OCI-LY7 (cell line): ENCODE results near the gene OR2A7. TPM values are rescaled to one million over a fixed set of nuclear protein-coding genes. Genes with fewer than 3 reads are reported as not detected.
"Not testable (repeated sequence)": the region's sequence is repeated elsewhere in the genome, so short reads cannot be mapped to it uniquely, and the experiment has no call there.

Source experiments
- BruUV-seq: library from RNA; stranded (reverse); fragments of 400-500 nt; replicated peaks from 2 replicates; lab custom pipeline; 2021; lab: Mats Ljungman, UMichigan
- CTCF ChIA-PET: fragments of 300-600 bp; sonication (Branson Sonifier 250); formaldehyde crosslinking; loops from one replicate; lab custom pipeline; 2022; ENCODE audit warnings: antibody characterized with exemption; ENCODE audit not compliant: unreplicated experiment; lab: Charles Lee
- POLR2A ChIA-PET: fragments of 300-600 bp; sonication (Branson Sonifier 250); formaldehyde crosslinking; loops from one replicate; lab custom pipeline; 2022; ENCODE audit warnings: antibody characterized with exemption; lab: Charles Lee
- DNase-seq: peaks from one replicate; pipeline ENCODE4 v3.0.0-alpha.2; 2015; ENCODE audit warnings: low spot score
- H2AFZ ChIP-seq: fragments of 200-600 bp; sonication (generic), shearing (Covaris generic); 2 replicates; pipeline ENCODE4 v1.6.1; 2014; ENCODE audit warnings: mild to moderate bottlenecking, antibody characterized with exemption, low read length, moderate library complexity
- H3K27ac ChIP-seq: fragments of 200-600 bp; sonication (generic); 2 replicates; pipeline ENCODE4 v1.5.1; 2014; ENCODE audit warnings: mixed run types, low read depth, mild to moderate bottlenecking, moderate library complexity, low read length, inconsistent platforms; ENCODE audit not compliant: poor library complexity, severe bottlenecking
- H3K36me3 ChIP-seq: fragments of 200-600 bp; sonication (generic); 2 replicates; pipeline ENCODE4 v1.6.1; 2014; ENCODE audit warnings: mild to moderate bottlenecking, antibody characterized with exemption, low read length, moderate library complexity, mixed read lengths; ENCODE audit not compliant: insufficient read depth
- H3K4me1 ChIP-seq: fragments of 200-600 bp; sonication (generic); 2 replicates; pipeline ENCODE4 v1.5.1; 2014; ENCODE audit warnings: mild to moderate bottlenecking, low read length; ENCODE audit not compliant: insufficient read depth, poor library complexity, severe bottlenecking
- H3K4me2 ChIP-seq: fragments of 200-600 bp; sonication (generic); 2 replicates; pipeline ENCODE4 v1.6.1; 2014; ENCODE audit warnings: mild to moderate bottlenecking, low read length
- H3K4me3 ChIP-seq: fragments of 200-600 bp; sonication (generic); 2 replicates; pipeline ENCODE4 v1.5.1; 2014; ENCODE audit warnings: mild to moderate bottlenecking, low read depth, low read length; ENCODE audit not compliant: poor library complexity, severe bottlenecking
- H3K79me2 ChIP-seq: fragments of 200-600 bp; sonication (generic); 2 replicates; pipeline ENCODE4 v1.6.1; 2016; ENCODE audit warnings: low read depth, mild to moderate bottlenecking, low read length, moderate library complexity, mixed read lengths; ENCODE audit not compliant: insufficient read depth
- H3K9me2 ChIP-seq: fragments of 200-600 bp; sonication (generic); 2 replicates; pipeline ENCODE4 v1.6.1; 2016; ENCODE audit warnings: mild to moderate bottlenecking, low read length, mixed read lengths; ENCODE audit not compliant: insufficient read depth
- H3K9me3 ChIP-seq: fragments of 200-600 bp; sonication (generic); 2 replicates; pipeline ENCODE4 v1.6.1; 2014; ENCODE audit warnings: mild to moderate bottlenecking, mixed run types, low read length, mixed read lengths
- H4K20me1 ChIP-seq: fragments of 200-600 bp; sonication (generic); 2 replicates; pipeline ENCODE4 v1.6.1; 2014; ENCODE audit warnings: mild to moderate bottlenecking, antibody characterized with exemption, low read length, moderate library complexity, mixed read lengths; ENCODE audit not compliant: insufficient read depth
- intact Hi-C: fragments of 100-400 bp; cut with micrococcal nuclease; formaldehyde crosslinking; loops from one replicate; pipeline ENCODE4 v1.10.0; 2022; ENCODE audit not compliant: unreplicated experiment
- total RNA-seq, 2 experiments: library from RNA; depleted of rRNA in 1 of 2; stranded (reverse); fragments of >200 nt in 1 of 2; shearing (Covaris generic) in 1 of 2; gene quantifications; 2 replicates each; pipeline ENCODE4 v1.2.3, GENCODE V29; 2014 to 2022

Gene OR2A7
- total RNA-seq, 2 experiments from 2014 or later, result not detected

GRCh38 chr7:144245372-144245771, 19.2 kb downstream of the OR2A7 start:
- CTCF ChIA-PET, POLR2A ChIA-PET, BruUV-seq, H3K27ac ChIP-seq, H3K9me2 ChIP-seq, H4K20me1 ChIP-seq, H3K4me3 ChIP-seq, H3K9me3 ChIP-seq, intact Hi-C loops, H3K79me2 ChIP-seq, DNase-seq, H2AFZ ChIP-seq, H3K4me1 ChIP-seq, H3K36me3 ChIP-seq, H3K4me2 ChIP-seq: not testable (repeated sequence)

GRCh38 chr7:144239365-144239764, 25.2 kb downstream of the OR2A7 start, which contains the start of gene OR2A42:
TSS of gene OR2A42 (minus strand) at chr7:144239605. CDS start at chr7:144232843, 6,762 bp downstream.
- H3K27ac ChIP-seq, H3K9me3 ChIP-seq, H2AFZ ChIP-seq, H3K4me2 ChIP-seq, POLR2A ChIA-PET, BruUV-seq, intact Hi-C loops, H3K4me3 ChIP-seq, H3K79me2 ChIP-seq, H4K20me1 ChIP-seq, CTCF ChIA-PET, DNase-seq, H3K9me2 ChIP-seq, H3K36me3 ChIP-seq, H3K4me1 ChIP-seq: not testable (repeated sequence)

- CTCF ChIA-PET, H3K4me1 ChIP-seq, DNase-seq, H3K79me2 ChIP-seq, H3K36me3 ChIP-seq, H3K27ac ChIP-seq, H2AFZ ChIP-seq, H3K4me2 ChIP-seq, H3K4me3 ChIP-seq, H3K9me3 ChIP-seq, POLR2A ChIA-PET, intact Hi-C loops, H4K20me1 ChIP-seq, H3K9me2 ChIP-seq, BruUV-seq: not testable (repeated sequence)
Measured at GRCh38 chr7:144238530-144239082, 26.0 kb downstream of the OR2A7 start.

- DNase-seq, H2AFZ ChIP-seq, POLR2A ChIA-PET, intact Hi-C loops, H3K9me3 ChIP-seq, H3K79me2 ChIP-seq, H3K4me3 ChIP-seq, H3K4me2 ChIP-seq, BruUV-seq, CTCF ChIA-PET, H4K20me1 ChIP-seq, H3K4me1 ChIP-seq, H3K27ac ChIP-seq, H3K9me2 ChIP-seq, H3K36me3 ChIP-seq: not testable (repeated sequence)
Measured at GRCh38 chr7:144233039-144233438, 31.6 kb downstream of the OR2A7 start.

GRCh38 chr7:144231027-144231426, 33.6 kb downstream of the OR2A7 start:
- H3K27ac ChIP-seq, H3K9me2 ChIP-seq, CTCF ChIA-PET, H3K9me3 ChIP-seq, H3K4me3 ChIP-seq, H3K36me3 ChIP-seq, H3K4me2 ChIP-seq, H4K20me1 ChIP-seq, BruUV-seq, DNase-seq, intact Hi-C loops, H3K79me2 ChIP-seq, H3K4me1 ChIP-seq, H2AFZ ChIP-seq, POLR2A ChIA-PET: not testable (repeated sequence)

GRCh38 chr7:144228810-144229209, 35.8 kb downstream of the OR2A7 start:
- intact Hi-C loops, H3K36me3 ChIP-seq, H3K9me2 ChIP-seq, H3K27ac ChIP-seq, H3K4me1 ChIP-seq, H2AFZ ChIP-seq, H3K9me3 ChIP-seq, H3K4me3 ChIP-seq, BruUV-seq, POLR2A ChIA-PET, H3K4me2 ChIP-seq, CTCF ChIA-PET, H3K79me2 ChIP-seq, H4K20me1 ChIP-seq, DNase-seq: not testable (repeated sequence)
